Measurements from ENCODE around the gene SLC7A5. TPM values are rescaled to one million over a fixed set of nuclear protein-coding genes. Genes with fewer than 3 reads are reported as not detected.

SLC7A5 gene
- polyA plus RNA-seq, 1 experiment = 60.2 TPM

DNA sequence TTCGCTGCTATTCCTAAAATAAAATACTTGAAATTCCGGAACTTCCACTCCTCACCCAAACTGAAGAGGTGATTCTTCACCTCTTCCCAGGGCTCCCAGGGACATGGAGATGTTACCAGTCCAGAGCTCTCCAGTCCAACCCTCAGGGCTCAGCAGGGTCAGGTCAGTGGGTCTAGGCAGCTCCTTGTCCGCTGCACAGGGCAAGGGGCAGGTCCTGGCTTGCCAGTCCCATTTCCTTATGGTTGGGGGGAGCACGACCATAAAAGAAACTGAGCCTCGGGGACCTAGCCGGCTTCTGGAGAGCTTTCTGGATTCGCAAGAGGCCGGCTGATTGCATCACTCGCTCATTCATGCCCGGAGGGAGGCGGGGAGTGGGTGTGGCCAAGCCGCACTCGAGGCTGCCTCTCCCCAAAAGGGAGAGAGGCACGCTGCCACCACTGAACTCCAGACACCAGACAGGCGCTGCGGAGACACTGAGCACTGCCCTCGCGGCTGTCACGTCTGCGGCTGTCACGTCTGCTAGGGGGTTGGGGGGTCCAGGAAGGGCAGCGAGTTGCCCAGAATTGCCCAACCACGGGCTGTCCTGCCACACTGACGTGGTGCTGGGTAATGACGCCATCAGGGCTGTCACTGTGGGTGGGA is 15.8 kb downstream of the SLC7A5 start:
- Histone ChIP-seq H3K4me3 (ENCODE audit: low read depth, low read length) (peak overlapping the region; percentile 20; the same call in 1 of the 2 replicates), H3K27me3 (ENCODE audit: control insufficient read depth, insufficient read depth, low read length) (no peaks in the 10 kb centered on the region), H3K36me3 (ENCODE audit: control insufficient read depth, insufficient read depth, low read length) (peaks cover 29% of the 10 kb centered on the region)
- TF ChIP-seq, protein P1, sequence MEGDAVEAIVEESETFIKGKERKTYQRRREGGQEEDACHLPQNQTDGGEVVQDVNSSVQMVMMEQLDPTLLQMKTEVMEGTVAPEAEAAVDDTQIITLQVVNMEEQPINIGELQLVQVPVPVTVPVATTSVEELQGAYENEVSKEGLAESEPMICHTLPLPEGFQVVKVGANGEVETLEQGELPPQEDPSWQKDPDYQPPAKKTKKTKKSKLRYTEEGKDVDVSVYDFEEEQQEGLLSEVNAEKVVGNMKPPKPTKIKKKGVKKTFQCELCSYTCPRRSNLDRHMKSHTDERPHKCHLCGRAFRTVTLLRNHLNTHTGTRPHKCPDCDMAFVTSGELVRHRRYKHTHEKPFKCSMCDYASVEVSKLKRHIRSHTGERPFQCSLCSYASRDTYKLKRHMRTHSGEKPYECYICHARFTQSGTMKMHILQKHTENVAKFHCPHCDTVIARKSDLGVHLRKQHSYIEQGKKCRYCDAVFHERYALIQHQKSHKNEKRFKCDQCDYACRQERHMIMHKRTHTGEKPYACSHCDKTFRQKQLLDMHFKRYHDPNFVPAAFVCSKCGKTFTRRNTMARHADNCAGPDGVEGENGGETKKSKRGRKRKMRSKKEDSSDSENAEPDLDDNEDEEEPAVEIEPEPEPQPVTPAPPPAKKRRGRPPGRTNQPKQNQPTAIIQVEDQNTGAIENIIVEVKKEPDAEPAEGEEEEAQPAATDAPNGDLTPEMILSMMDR (IDR thresholded peaks at IDR 0.05; ENCODE audit: insufficient read depth, low read depth, low read length) = no peak
- ChIA-PET POLR2A (no interaction called here), CTCF (interaction anchor here (0.9 to 9.0 kb wide), 4 partner anchors 12 to 74 kb away, joined by 3 to 98 read pairs (median 10); partner anchors contain the start of gene SLC7A5)
- peak; percentile 80 for DNase-seq (ENCODE audit: low read depth)

DNA sequence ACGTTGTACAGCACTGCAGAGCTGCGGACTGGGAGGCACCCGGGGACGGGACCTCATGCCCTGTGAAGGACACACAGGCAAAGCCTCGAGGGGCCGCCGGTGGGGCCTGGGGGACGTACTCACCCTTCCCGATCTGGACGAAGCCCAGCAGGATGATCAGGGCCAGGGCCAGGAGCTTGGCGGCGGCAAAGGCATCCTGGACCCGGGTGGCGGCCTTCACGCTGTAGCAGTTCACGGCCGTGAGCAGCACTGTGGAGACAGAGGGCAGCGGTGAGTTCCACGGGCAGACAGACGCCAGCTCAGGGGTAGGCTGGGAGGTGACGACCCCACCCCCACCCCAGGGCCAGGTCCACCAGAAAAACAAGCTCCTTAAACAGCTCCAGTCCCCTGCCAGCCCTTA is 17.7 kb downstream of the SLC7A5 start:
- no peaks in the 10 kb centered on the region for H3K27me3 ChIP-seq (ENCODE audit: control insufficient read depth, insufficient read depth, low read length)
- H3K4me3 ChIP-seq (ENCODE audit: low read depth, low read length) = no peak overlapping the region
- CTCF ChIA-PET = interaction anchor here (4.0 to 9.0 kb wide), 2 partner anchors 18 to 71 kb away, joined by 44 to 98 read pairs; partner anchors contain the start of gene SLC7A5
- H3K36me3 ChIP-seq (ENCODE audit: control insufficient read depth, insufficient read depth, low read length) = peaks cover 38% of the 10 kb centered on the region
- POLR2A ChIA-PET = interaction anchor here (0.6 kb wide), 1 partner anchor 57 kb away, joined by 8 read pairs; no protein-coding TSS in a partner anchor
- TF ChIP-seq, protein P1 (IDR thresholded peaks at IDR 0.05; ENCODE audit: insufficient read depth, low read depth, low read length) = no peak
- DNase-seq (ENCODE audit: low read depth) = no peak

DNA sequence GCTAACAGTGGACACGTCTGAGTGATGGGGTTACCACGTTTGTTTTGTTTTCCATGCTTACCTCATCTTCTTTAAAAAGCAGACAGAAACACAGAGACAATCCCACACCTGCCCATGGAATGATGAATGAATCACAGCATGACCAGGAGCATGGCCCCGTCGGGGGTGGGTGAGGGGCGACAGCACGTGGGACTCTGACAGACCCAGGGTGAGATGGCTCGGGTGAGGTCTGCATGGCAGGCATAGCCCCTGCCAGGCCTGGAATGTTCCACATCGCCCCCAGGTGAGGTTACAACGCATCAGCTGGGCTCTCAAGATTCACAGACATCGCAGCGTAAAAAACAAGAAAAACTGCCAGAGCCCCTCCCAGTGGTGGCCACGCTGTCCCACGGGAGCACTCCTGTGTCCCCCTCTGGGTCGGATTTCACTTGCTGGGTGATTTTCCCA is 18.1 kb downstream of the SLC7A5 start:
- no peak for DNase-seq (ENCODE audit: low read depth)
- no peak overlapping the region for H3K4me3 ChIP-seq (ENCODE audit: low read depth, low read length)
- CTCF ChIA-PET = interaction anchor here (2.2 to 9.0 kb wide), 5 partner anchors 10 to 71 kb away, joined by 14 to 98 read pairs (median 28); partner anchors contain the start of gene SLC7A5
- POLR2A ChIA-PET = no interaction called here
- peaks cover 38% of the 10 kb centered on the region for H3K36me3 ChIP-seq (ENCODE audit: control insufficient read depth, insufficient read depth, low read length)
- H3K27me3 ChIP-seq (ENCODE audit: control insufficient read depth, insufficient read depth, low read length) = no peaks in the 10 kb centered on the region
- TF ChIP-seq, protein P1 (IDR thresholded peaks at IDR 0.05; ENCODE audit: insufficient read depth, low read depth, low read length) = no peak

DNA sequence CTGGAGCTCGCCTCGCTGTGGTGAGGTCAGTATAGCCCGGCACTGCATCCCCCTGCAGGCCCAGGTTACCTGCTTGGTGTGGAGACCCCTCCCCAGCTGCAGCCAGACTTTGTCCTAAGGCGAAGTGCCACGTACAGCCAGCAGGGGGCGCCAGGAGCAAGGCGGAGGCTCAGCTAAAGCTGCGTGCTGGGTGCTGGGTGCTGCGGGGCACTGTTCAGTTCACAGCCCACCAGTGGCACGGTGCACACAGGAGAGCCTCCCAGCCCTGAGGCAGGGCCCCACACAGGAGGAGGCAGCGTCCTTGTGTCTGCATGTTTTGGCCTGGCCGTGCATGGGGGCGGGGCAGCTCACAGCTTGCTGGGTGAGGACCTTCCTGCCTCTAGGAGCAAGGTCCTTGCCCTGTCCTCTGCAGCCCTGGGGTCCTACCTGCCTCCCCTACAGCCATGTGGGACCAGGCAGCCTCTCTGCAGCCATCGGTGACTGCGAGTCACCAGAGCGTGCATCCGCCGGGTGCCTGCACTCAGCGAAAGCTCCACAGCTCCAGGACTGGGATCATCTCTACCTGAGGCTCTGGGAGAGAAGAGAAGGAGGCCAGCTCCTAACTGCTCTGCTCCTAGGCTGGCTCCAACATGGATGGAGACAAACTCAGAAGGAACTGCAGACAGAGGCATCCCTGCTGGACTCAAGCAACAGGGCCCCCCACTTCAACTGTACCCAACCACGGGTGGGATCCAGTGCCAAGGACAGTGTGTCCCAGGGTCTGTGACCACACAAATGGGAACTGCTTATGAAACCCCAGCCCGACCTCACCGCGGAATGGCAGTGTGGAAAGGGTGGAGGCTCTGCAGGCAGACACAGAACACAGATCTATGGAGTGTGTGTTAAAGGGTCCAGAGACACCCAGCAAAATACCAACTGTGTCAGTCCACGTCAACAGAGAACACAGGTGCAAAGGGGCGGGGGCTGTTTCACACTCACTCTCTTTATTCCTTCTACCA is 19.0 kb downstream of the SLC7A5 start:
- no peak for DNase-seq (ENCODE audit: low read depth)
- TF ChIP-seq, protein P1 (IDR thresholded peaks at IDR 0.05; ENCODE audit: insufficient read depth, low read depth, low read length) = peak; percentile 98

More for the DNA sequence above, 19.0 kb downstream of the SLC7A5 start:
- Histone ChIP-seq H3K4me3 (ENCODE audit: low read depth, low read length) (no peak overlapping the region), H3K27me3 (ENCODE audit: control insufficient read depth, insufficient read depth, low read length) (no peaks in the 10 kb centered on the region), H3K36me3 (ENCODE audit: control insufficient read depth, insufficient read depth, low read length) (peaks cover 40% of the 10 kb centered on the region)
- ChIA-PET POLR2A (no interaction called here), CTCF (interaction anchor here (0.8 to 9.0 kb wide), 29 partner anchors 11 to 268 kb away, joined by 3 to 98 read pairs (median 6); partner anchors contain the start of gene SLC7A5)

Measured in BJ (cell line).